Activated gamma-delta T cell treated with anti-CD3 and anti-CD28 coated beads, Interleukin-2, amount 50 U/mL, for 16 hours (primary cell): ENCODE results near the gene OR5L2.
"Not testable (repeated sequence)": the region's sequence is repeated elsewhere in the genome, so short reads cannot be mapped to it uniquely, and the experiment has no call there.

ENCODE experiments used
- DNase-seq: peaks from one replicate; pipeline ENCODE4 v3.0.0-alpha.2; 2020; ENCODE audit warnings: low read depth

The OR5L2 gene

GRCh38 chr11:55826919-55827318 lies at the start of gene OR5L2:
OR5L2 (plus strand) TSS chr11:55827219; CDS start chr11:55827219, 0 bp downstream.
- no peak for DNase-seq

DNA sequence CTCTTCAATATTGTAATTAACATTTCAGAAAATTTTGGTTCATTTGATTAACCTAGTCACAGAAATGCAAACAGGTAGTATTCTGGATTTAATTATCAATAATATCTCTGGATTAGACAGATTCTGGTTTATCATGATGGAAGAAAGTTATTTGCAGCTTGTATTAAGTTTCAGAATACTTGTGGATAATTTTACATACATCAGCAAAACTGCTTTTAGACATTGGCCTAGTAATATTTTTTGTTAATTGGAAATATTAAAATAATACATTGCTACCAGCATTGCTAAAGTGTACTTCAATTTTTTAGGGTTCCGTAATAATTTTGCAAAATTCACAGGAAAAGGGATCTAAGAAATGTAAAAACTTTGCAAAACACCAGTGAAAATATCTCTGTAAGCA lies 35.4 kb upstream of the OR5L2 start:
- DNase-seq, result no peak

DNA sequence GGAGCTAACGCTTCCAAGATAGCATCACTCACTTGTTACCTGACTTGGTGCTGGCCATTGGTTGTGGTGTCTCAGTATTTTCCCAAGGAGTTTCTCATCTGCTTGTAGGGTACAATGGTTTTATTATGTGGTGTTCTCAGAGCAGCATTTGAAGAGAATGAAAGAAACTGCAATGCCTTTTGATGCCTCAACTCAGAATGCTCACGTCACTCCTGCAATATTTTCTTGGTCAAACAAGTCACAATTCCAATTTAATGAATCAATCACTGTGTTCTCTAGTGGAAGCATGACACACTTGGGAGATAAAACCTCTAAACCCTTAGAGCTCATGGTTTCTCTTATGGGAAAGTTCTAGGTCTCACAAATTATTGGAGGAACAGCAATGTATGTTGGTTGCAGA lies 33.7 kb upstream of the OR5L2 start:
- no peak for DNase-seq

GRCh38 chr11:55795256-55795655 lies 31.8 kb upstream of the OR5L2 start, which contains the start of gene OR5D14:
OR5D14 (plus strand) TSS chr11:55795556; CDS start chr11:55795556, 0 bp downstream.
- DNase-seq, result no peak

DNA sequence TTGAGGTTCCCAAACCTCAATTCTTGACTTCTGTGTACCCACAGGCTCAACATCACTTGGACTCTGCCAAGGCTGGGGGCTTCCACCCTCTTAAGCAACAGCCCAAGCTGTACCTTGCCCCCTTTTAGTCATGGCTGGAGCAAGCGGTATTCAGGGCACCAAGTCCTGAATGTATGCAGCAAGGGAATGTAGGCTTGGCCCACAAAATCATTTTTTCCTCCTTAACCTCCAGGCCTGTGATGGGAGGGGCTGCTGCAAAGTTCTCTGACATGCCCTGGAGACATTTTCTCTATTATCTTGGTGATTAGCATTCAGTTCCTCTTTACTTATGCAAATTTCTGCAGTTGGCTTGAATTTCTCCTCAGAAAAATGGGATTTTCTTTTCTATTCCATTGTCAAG lies 20.8 kb upstream of the OR5L2 start:
- DNase-seq, result no peak

DNA sequence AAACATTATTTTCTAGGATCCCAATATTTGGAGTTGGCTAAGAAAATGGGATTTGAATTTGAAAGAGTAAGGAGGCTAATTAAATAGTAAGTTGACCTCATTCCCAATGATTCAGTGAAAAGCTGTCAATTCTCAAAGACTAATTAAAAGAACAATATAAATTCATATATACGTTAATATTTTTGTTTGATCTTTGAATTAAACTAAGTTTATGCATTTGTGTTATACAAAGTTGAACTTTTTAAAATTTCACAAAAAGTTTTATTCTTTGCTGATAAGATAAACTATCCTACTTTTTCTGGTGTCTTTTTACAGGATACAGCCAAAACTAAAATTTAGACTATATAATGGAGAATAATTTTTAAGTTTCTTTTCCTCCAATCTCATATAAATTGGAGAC lies 16.0 kb upstream of the OR5L2 start, which contains the start of gene OR5L1:
TSS of gene OR5L1 (plus strand) at position 301 of the 400 bp plus-strand sequence. CDS start 100 bp downstream, outside the sequence.
- no peak for DNase-seq

- DNase-seq, result no peak
Observed at GRCh38 chr11:55819330-55819729, 7.7 kb upstream of the OR5L2 start, which contains the start of gene OR5D18. OR5D18 (plus strand) TSS chr11:55819630; CDS start chr11:55819630, 0 bp downstream.

DNA sequence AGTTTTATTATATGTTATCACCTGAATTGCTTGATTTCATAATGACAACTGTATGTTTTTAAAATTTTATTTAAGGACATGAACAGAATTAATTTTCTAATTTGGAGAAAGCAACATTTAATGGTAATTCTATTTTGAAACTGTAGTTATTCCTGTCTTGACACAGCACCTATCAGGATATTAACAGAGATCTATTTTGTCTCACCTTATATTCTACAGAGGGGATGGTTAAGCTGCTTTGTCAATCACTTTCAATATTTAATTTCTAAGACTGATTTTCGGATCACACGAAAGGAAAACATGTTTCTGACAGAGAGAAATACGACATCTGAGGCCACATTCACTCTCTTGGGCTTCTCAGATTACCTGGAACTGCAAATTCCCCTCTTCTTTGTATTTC lies 11.4 kb downstream of the OR5L2 start, which contains the start of gene OR5D16:
TSS of gene OR5D16 (plus strand) at position 301 of the 400 bp plus-strand sequence. CDS start at position 301, 0 bp downstream.
- no peak for DNase-seq

DNA sequence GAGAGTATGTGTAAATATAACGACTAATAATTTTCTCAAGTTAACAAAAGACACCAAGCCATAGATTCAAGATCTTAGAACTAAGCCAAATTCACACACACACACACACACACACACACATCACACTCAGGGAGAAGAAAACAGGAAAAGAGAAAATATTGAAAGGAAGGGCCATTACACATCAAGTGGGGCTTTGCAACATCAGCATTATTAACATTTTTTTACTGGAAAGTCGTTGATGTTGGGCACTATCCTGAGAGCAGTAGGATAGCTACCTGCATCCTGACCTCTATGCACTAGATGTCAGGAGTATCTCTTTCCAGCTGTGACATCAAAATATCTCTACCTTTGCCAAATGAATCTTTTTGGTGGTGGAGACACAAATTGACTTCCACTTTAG lies 20.4 kb downstream of the OR5L2 start:
- DNase-seq, result no peak

- DNase-seq, result no peak
Observed at GRCh38 chr11:55849037-55849436, 22.0 kb downstream of the OR5L2 start.

GRCh38 chr11:55852141-55852540 lies 25.1 kb downstream of the OR5L2 start:
- no peak for DNase-seq

- DNase-seq, result no peak
Observed at GRCh38 chr11:55854704-55855103, 27.7 kb downstream of the OR5L2 start.

DNA sequence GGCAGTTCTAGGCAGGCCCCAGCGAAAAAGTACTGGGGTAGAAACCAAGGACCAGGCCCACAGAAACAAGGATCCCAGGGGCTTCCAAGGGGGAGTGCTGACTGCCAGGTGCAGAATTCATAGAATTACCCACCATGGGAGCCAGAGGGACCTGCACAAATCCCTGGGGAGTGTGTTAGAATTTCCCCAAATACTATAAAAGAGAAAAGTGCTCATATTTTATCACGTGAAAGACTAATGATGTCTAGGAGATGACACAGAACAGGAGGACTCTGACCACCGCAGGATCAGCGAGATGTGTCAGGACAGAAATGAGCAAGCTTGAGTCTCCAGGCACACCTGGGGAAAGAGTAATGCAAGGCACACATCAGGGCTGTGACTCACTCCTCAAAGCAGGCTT lies 40.3 kb downstream of the OR5L2 start:
- DNase-seq, result not testable (repeated sequence)

- DNase-seq, result not testable (repeated sequence)
Observed at GRCh38 chr11:55872731-55873130, 45.7 kb downstream of the OR5L2 start.

- DNase-seq, result not testable (repeated sequence)
Observed at GRCh38 chr11:55873146-55873545, 46.1 kb downstream of the OR5L2 start.
